HG02970 (cell line): ENCODE results near the gene EPB42.
"Not testable (repeated sequence)": the region's sequence is repeated elsewhere in the genome, so short reads cannot be mapped to it uniquely, and the experiment has no call there.

Experiments
- ATAC-seq: cut with Tn5 transposase; IDR thresholded peaks from one replicate; pipeline ENCODE4 v1.9.1; 2021; ENCODE audit warnings: mild to moderate bottlenecking, moderate library complexity, moderate number of reproducible peaks; ENCODE audit not compliant: unreplicated experiment, low FRiP score

Gene EPB42

DNA sequence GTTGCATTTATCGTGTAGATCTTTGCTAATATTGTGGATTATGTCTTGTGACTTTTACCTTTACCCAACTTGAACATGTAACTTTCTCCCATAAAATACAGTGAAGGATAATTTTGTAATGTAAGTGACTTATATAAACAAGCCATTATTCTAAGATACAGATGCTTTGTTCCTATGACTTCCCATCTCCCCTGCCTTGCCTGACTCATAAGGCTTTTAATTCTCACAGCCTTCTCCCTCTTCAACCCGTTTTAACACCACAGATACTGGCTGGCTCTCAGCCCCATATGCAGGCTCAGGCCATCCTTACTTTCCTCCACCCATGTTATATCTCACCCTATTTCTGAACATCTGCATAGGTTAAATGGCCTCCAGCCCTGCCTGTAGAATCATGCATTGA lies 31.5 kb downstream of the EPB42 start:
- no peak for ATAC-seq

DNA sequence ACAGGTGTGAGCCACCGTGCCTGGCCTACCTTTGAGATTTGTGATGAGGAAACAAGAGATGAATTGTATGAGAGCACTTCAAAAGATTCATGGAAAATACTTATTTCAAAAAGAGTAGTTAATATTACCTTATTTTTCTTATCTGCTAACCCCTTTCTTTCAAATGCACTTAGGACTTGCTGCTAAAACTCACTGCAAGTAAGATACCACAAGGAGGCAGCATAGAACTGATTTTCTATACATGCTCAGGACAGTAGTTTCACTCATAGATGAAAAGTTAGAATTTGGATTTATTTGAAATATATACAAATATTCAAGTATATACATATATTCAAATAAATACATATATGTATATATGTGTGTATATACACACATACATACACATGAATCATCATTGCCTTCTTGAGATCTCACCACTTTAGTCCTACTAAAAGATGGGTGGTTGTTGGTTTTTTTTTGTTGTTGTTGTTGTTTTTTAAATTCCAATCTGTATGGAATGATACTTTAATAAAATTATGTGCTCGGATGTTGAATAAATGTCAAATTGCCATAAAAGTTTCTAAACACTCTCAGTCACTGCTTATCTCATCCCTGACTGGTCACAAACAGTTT lies 33.2 kb downstream of the EPB42 start:
- no peak for ATAC-seq

DNA sequence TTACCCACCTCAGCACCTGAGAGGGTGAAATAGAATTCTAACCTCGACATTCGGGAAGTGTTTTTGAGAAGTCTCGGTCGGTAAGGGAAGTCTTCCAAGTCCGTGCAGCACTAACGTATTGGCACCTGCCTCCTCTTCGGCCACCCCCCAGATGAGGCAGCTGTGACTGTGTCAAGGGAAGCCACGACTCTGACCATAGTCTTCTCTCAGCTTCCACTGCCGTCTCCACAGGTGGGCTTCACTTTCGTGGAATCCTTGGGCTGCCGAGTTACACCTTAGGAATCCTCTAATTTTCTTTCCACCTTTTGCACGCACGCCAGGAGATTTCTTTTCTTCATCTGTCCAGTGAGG lies 34.8 kb downstream of the EPB42 start:
- ATAC-seq, result peak; percentile 11

DNA sequence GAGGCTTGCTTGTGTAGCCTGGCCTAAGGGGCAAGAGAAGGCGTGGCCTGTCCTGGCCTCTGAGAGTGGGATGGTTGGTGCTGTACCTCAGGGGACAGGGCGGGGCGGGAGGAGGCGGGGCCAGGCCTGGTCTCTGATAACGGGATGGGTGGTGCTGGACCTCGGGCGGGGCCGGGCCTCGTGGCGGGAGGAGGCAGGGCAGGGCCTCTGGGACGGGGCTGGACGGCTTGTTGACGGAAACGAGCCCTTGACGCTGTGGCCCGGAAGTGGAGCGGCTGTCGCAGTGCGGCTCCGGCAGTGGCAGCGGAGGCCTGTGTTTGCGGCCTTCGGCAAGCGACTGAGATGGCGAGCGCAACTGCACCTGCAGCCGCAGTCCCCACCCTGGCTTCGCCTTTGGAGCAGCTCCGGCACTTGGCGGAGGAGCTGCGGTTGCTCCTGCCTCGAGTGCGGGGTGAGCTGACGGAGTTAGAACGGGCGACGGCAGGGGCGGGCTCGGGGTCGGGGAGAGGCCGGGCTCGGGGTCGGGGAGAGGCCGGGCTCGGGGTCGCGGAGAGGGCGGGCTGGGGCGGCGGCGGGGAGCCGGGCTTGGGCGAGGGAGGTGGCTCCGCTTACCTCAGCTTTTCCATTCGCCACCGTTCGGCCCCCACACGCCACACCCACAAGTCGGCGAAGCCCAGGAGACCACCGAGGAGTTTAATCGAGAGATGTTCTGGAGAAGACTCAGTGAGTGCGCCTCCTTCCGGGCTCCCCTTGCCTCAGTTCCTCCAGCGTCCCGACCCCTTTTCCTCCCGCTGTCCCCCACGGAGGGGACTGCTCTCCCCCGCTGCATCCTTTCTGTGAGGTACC lies 35.4 kb downstream of the EPB42 start, which contains the start of gene CCNDBP1:
TSS of gene CCNDBP1 (plus strand) at position 247 of the 846 bp plus-strand sequence. CDS start at position 343, 96 bp downstream.
- ATAC-seq, result peak; percentile 92

DNA sequence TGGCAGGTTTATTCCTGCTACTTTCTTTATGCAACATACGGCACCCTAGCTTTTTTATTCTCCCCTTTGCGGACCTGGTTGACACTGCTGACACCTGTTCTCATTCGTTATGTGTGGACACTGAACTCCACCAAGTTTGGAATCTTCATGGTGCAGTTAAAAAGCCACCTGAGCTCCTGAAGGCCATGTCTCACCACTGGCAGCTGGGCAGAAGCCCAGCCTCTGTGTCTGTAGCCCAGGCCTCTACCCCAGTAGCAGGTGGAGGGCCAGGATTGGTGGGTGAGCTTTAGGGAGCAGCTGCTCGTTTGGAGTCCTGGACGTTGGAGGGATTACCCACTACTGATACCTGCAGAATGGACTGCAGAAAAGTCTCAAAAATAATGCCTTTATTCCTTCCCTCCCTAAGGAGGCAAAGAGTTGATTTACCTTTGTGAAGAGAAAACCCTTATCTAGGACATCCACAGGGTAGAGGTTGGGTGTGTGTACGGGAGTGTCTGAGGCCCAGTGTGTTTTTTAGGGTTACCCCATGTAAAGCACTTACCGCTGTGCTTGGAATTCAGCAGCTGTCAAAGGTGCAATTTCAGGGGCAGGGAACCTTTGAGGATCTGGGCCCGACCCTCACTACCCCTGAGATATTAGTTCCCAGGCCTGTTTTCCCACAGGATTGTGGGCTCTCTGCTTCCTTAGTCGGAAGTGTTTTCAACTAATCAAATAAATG lies 36.3 kb downstream of the EPB42 start:
- ATAC-seq, result no peak

DNA sequence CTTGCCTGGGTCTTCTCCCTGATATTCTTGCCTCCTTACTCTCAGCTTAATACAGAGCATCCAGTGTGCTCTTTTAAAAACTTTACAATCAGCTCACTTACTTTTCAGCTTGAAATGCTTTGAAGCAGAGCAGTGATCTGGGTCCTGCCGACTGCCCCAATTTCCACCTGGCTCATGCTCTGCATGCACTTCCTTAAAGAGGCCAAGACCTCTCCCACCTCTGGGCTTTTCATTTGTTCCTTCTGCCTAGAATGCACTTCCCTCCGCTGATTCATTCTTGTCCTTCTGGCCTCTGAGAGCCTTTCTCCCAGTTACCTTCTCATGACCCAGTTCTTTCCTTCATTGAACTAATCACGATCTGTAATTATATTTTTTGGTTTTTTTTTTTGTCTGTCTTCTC lies 37.5 kb downstream of the EPB42 start:
- ATAC-seq, result no peak

DNA sequence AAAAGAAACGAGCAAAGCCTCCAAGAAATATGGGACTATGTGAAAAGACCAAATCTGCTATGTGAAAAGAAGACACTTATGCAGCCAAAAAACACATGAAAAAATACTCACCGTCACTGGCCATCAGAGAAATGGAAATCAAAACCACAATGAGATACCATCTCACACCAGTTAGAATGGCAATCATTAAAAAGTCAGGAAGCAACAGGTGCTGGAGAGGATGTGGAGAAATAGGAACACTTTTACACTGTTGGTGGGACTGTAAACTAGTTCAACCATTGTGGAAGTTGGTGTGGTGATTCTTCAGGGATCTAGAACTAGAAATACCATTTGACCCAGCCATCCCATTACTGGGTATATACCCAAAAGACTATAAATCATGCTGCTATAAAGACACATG lies 43.7 kb downstream of the EPB42 start:
- not testable (repeated sequence) for ATAC-seq

DNA sequence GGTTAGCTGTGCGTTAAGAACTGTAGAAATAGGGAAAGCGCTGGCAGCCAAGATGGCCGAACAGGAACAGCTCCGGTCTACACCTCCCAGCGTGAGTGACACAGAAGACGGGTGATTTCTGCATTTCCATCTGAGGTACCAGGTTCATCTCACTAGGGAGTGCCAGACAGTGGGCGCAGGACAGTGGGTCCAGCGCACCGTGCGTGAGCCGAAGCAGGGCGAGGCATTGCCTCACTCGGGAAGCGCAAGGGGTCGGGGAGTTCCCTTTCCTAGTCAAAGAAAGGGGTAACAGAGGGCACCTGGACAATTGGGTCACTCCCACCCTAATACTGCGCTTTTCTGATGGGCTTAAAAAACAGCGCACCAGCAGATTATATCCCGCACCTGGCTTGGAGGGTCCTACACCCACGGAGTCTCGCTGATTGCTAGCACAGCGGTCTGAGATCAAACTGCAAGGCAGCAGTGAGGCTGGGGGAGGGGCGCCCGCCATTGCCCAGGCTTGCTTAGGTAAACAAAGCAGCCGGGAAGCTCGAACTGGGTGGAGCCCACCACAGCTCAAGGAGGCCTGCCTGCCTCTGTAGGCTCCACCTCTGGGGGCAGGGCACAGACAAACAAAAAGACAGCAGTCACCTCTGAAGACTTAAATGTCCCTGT lies 45.0 kb downstream of the EPB42 start:
- not testable (repeated sequence) for ATAC-seq

DNA sequence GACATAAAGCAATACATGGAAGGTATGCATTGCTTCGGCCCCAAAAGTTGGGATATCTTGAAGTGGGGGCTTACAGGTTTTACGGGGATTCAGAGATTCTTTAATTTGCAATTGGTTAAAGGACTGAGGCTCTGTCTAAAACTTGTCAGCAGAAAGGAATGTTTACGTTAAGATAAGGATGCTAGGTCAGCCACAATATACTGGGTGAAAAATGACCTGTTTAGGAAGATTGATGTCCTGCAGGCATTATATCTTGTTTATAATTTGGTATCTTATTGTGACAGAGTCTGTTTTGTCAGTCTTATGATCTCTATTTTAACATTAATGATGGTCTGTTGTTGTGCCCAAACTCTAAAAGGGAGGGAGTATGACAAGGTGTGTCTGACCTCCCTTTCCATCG lies 50.9 kb downstream of the EPB42 start:
- ATAC-seq, result no peak

DNA sequence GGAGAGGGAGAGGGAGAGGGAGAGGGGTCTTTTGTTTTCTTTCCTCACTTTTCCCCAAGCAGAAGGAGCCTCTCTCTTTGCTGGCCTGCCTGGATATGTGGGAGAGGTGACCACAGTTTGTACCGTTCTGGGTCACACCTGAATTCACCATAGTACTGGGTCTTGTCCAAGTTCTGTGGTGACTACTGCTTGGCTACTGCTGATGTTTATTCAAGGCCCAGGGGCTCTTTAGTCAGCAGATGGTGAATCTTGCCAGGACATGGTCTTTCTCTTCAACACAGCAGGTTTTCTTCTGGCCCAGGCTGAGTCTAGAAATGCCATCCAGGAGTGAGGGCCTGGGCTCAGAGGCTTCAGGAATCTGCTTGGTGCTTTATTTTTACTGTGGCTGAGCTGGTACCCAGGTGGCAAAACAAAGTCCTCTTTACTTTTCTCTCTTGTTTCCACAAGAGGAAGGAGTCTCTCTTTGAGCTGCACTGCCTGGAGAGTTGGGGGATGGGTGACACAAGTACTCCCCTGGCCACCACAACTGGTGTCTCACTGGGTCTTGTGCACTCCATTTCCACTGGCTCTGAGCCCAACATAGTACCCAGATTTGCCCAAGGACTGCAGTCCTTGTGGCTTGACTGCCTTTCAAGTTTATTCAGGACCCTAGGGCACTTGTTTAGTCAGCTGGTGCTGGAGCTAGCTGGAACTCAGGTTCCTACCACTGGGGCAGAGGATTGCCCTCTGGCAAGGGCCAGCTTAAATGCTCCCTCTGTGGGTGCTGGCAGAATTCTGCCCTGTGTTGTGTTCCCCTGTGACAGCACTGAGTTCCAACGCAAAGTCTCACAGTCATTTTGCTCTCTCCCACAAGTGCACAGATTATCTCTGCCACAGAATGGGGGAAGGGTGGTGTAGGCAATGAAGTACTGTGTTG lies 52.4 kb downstream of the EPB42 start:
- no peak for ATAC-seq

DNA sequence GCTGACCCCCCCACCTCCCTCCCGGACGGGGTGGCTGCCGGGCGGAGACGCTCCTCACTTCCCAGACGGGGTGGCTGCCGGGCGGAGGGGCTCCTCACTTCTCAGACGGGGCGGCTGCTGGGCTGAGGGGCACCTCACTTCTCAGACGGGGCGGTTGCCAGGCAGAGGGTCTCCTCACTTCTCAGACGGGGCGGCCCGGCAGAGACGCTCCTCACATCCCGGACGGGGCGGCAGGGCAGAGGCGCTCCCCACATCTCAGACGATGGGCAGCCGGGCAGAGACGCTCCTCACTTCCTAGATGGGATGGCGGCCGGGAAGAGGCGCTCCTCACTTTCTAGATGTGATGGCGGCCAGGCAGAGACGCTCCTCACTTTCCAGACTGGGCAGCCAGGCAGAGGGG lies 53.6 kb downstream of the EPB42 start:
- ATAC-seq, result not testable (repeated sequence)

DNA sequence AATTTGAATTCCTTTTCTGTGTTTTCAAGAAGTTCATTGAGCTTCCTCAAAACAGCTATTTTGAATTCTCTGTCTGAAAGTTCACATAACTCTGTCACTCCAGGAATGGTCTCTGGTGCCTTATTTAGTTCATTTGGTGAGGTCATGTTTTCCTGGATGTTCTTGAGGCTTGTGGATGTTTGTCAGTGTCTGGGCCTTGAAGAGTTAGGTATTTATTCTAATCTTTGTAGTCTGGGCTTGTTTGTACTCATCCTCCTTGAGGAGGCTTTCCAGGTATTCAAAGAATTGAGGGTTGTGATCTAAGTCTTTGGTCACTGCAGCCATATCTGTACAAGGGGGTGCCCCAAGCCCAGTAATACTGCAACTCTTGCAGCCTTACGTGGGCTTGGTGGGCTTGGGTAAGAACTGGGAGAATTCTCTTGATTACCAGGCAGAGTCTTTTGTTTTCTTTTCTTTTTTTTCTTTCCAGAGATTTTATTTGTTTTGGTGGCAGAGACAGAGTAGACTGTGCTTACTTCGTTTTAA lies 55.0 kb downstream of the EPB42 start:
- ATAC-seq, result no peak

DNA sequence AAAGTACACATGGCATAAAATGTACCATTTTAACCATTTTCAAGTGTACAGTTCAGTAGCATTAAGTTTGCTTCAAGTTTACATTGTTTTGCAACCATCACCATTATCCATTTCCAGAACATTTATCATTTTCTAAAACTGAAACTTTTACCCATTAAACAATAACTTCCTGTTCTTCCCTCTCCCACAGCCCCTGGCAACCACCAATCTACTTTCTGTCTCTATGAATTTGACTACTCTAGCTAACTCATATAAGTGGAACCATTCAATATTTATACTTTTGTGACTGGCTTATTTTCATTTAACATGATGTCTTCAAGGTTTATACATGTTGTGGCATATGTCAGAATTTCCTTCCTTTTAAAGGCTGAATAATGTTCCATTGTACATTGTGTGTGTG lies 67.5 kb downstream of the EPB42 start:
- no peak for ATAC-seq

DNA sequence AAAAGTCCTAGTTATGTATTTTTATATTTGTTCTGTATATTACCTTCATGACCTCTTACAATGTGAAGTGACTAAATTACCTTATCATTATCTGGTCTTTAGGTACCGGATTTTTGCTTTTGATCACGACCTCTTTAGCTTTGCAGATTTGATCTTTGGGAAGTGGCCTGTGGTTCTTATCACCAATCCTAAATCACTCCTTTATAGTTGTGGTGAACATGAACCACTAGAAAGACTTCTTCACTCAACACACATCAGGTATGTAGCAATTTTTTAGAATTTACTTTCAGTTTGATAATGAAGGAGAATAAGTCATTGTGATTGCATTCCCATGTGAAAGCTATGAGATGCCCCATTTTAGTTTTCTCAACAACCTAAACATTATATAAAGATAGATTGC lies 69.1 kb downstream of the EPB42 start:
- no peak for ATAC-seq

DNA sequence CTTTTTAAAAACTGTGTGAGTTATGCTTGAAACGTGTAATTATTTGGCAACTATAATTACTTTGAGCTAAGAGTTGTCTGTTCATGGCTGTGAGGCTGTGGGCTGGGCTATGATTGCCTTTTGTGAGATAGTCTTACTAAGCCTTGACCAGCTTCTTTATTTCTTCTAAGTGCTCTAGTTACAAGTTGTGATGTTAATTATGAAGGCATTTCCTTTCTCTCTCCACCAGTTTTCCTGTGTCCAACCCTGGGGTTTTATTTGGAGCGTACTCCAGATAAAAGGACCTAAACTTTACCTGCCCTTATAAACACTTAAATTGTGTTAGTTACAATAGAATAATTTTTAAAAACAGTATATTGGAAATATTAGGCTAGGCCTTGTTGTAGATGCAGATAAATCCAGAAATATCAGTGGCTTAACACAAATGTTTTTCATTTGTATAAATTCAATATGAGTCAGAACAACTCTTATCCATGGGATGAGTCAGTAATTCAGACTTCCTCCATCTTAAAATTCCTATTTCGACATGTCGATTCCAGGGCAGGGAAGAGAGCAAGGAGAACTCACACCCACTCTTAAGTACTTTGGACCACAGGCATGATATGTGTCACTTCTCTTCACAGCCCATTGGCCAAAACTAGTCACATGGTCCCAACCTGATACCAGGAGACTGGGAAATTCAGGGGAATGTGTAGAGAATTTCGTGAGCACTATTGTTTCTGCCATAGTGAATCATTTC lies 70.5 kb downstream of the EPB42 start:
- ATAC-seq, result no peak
